Lung (tissue), 12 donors: ENCODE results near the gene KLHDC3. TPM values are rescaled to one million over a fixed set of nuclear protein-coding genes. Genes with fewer than 3 reads are reported as not detected.

Experiments
- ATAC-seq: fragments of 200-7000 bp; cut with Tn5 transposase; one replicate; pipeline ENCODE4 v1.9.1; 2020; ENCODE audit warnings: moderate number of reproducible peaks; ENCODE audit not compliant: insufficient read depth, low FRiP score
- DNase-seq, 3 donors: peaks; one replicate each; pipeline ENCODE4 v3.0.0-alpha.2; 2013 to 2017
- H3K27ac ChIP-seq, 2 donors: one replicate each; pipeline ENCODE4 v1.5.1; 2013; ENCODE audit warnings: mild to moderate bottlenecking in 2 of 2, moderate library complexity in 2 of 2, control low read depth in 1 of 2, inconsistent platforms in 1 of 2, low read depth in 1 of 2, low read length in 1 of 2
- H3K27me3 ChIP-seq, 3 donors: one replicate each; pipeline ENCODE4 v1.5.1; 2013; ENCODE audit warnings: low read length in 2 of 3; ENCODE audit not compliant: control insufficient read depth in 3 of 3, insufficient read depth in 3 of 3
- H3K36me3 ChIP-seq, 4 donors: one replicate each; pipeline ENCODE4 v1.5.1; 2013; ENCODE audit warnings: low read length in 4 of 4, mild to moderate bottlenecking in 1 of 4, moderate library complexity in 1 of 4; ENCODE audit not compliant: control insufficient read depth in 4 of 4, insufficient read depth in 4 of 4
- H3K4me1 ChIP-seq, 5 donors: one replicate each; pipeline ENCODE4 v1.5.1; 2013; ENCODE audit warnings: low read length in 5 of 5, mild to moderate bottlenecking in 2 of 5, moderate library complexity in 1 of 5; ENCODE audit not compliant: control insufficient read depth in 5 of 5, insufficient read depth in 5 of 5
- H3K4me3 ChIP-seq: one replicate; pipeline ENCODE4 v1.5.1; 2013; ENCODE audit warnings: mild to moderate bottlenecking, control low read depth, moderate library complexity
- H3K9ac ChIP-seq, 2 donors: one replicate each; pipeline ENCODE4 v1.5.1; 2013; ENCODE audit warnings: low read length in 2 of 2, control low read depth in 1 of 2; ENCODE audit not compliant: insufficient read depth in 1 of 2
- H3K9me3 ChIP-seq, 4 donors: one replicate each; pipeline ENCODE4 v1.5.1; 2013; ENCODE audit warnings: low read length in 3 of 4, mild to moderate bottlenecking in 1 of 4, moderate library complexity in 1 of 4; ENCODE audit not compliant: control insufficient read depth in 4 of 4, insufficient read depth in 3 of 4
- CTCF ChIP-seq: IDR thresholded peaks from 2 replicates; pipeline ENCODE4 v1.5.1; 2012; ENCODE audit warnings: mild to moderate bottlenecking; ENCODE audit errors: control extremely low read depth, extremely low read depth
- WGBS, 2 donors: extraction: QIAGEN DNeasy Blood & Tissue Kit; methylation state at CpG; one replicate each; pipeline ENCODE4 v1.1.7; 2013; 5-methylcytosine and 5-hydroxymethylcytosine counted together
- polyA plus RNA-seq, 2 donors: library from polyadenylated mRNA; stranded (reverse); fragments of 200-250 nt; gene quantifications; one replicate each; pipeline ENCODE4 v1.2.1, GENCODE V29; 2013
- total RNA-seq, 2 donors: library from RNA; depleted of rRNA in 1 of 2; stranded (reverse); fragments of >200 nt in 1 of 2; gene quantifications; one replicate each; pipeline ENCODE4 v1.2.1, GENCODE V29; 2014 to 2021
- donor health status: control.
- donor health status: control.
- donor health status: Bipolar disorder and iron deficiency.
- donor health status: healthy.
- donor health status: DM: yes; HTN: yes; CAD: no.

KLHDC3 gene
- total and polyA plus RNA-seq, 4 donors = 46.3 to 74.4 (median 54.5) TPM

- H3K9ac ChIP-seq = no peak overlapping the region
- H3K4me1 ChIP-seq = no peaks in the 10 kb centered on the region
- no peak overlapping the region for H3K4me3 ChIP-seq
- H3K27ac ChIP-seq = no peak overlapping the region
- ATAC-seq (no peak), DNase-seq (no peak)
- H3K36me3 ChIP-seq = peaks cover 10 to 55% (median 35%) of the 10 kb centered on the region in 4 donors
- H3K9me3 ChIP-seq = no peaks in the 10 kb centered on the region
- TF ChIP-seq CTCF = no peak
- no peaks in the 10 kb centered on the region for H3K27me3 ChIP-seq
- WGBS, 2 donors = 85 to 92% methylated on average over 5 of the region's 5 CpGs
Measured at GRCh38 chr6:43037197-43037596, 23.1 kb downstream of the KLHDC3 start.

GRCh38 chr6:43037706-43038105 lies 23.7 kb downstream of the KLHDC3 start:
- Histone ChIP-seq H3K27ac (no peak overlapping the region), H3K9me3 (no peaks in the 10 kb centered on the region), H3K4me1 (no peaks in the 10 kb centered on the region), H3K9ac (no peak overlapping the region), H3K4me3 (no peak overlapping the region), H3K27me3 (no peaks in the 10 kb centered on the region), H3K36me3 (peaks cover 10 to 54% (median 36%) of the 10 kb centered on the region in 4 donors)
- DNase-seq (no peak), ATAC-seq (no peak)
- 89 to 94% methylated on average over 9 of the region's 9 CpGs for WGBS, 2 donors
- no peak for TF ChIP-seq CTCF

- Histone ChIP-seq H3K4me3 (no peak overlapping the region), H3K27me3 (no peaks in the 10 kb centered on the region), H3K27ac (no peak overlapping the region), H3K9me3 (no peaks in the 10 kb centered on the region), H3K9ac (no peak overlapping the region), H3K36me3 (peaks cover 10 to 60% (median 43%) of the 10 kb centered on the region in 4 donors), H3K4me1 (no peaks in the 10 kb centered on the region)
- no peak for ATAC-seq
- no peak for DNase-seq
- TF ChIP-seq CTCF = no peak
- WGBS, 2 donors = 89 to 95% methylated on average over 9 of the region's 9 CpGs
Measured at GRCh38 chr6:43038727-43039126, 24.7 kb downstream of the KLHDC3 start.
